Kidney glomerular epithelial cell (primary cell): Measurements from ENCODE around the gene RHCG.

Source experiments
- DNase-seq: peaks from one replicate; lab custom pipeline; 2025; lab: John Stamatoyannopoulos, UW

RHCG gene

DNA sequence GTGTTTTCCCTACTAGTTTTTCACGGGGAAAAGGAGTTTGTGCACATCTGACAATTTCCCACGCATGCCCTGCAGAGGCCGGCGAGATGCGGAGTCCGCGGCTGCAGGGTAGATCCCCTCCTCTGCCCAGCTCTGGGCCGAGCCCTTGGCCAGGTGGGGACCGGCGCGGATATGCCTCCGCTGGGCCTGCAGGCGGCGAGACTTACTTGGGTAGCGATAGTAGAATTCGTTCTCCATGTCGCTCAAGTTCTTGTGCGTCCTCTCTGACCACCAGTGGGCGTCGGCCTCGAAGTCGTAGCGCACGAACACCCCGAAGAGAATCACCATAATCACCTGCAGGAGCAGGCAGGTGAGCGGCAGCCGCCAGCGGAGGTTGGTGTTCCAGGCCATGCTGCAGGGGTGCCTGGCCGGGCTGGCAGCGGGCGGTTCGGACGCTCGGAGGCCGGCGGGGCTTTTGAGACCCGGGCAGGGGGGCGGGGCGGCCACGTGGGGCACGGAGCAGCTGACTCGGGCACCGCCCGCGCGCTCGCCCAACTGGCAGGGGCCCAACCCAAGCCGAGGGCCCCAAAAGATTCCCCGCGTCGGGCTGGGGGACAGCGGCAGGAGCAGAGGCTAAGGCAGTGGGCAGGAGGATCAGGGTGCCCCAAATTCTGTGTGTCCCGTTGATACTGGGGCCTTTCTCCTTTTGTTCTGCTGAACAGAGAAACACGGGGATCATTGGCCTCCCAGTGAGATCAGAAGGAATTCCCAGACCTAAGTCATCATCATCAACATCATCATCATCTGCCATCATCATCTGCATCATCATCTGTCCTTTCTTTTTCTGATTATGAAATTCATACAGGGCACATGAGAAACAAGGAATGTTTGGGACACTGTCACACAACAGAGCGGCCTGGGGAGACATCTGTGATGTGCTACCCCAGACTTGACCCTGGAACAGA is at the start of gene RHCG:
Gene RHCG, minus strand, starts transcription at position 429 of the 944 bp plus-strand sequence. Its CDS starts 39 bp downstream, at position 390.
- DNase-seq: no peak

DNA sequence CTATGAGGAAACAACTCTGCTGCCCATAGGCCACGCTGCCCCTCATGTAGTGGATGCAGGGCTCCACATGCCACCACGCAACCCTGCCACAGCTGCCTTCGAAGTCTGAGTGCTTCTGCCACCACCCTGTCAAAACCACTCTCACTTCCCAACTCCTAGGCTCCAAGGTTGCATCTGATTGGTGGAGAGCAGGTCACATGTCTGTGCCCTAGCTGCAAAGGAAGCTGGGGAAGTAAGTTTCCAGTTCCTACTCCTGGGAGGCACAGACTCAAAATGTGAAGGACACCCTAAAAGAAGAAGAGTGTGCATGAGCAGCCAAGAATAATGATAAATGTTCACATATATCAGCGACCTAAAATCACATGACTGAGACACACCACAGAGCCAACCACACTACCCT is 47.0 kb upstream of the RHCG start:
- no peak for DNase-seq

GRCh38 chr15:89542369-89542768 is 46.0 kb upstream of the RHCG start:
- no peak for DNase-seq

DNA sequence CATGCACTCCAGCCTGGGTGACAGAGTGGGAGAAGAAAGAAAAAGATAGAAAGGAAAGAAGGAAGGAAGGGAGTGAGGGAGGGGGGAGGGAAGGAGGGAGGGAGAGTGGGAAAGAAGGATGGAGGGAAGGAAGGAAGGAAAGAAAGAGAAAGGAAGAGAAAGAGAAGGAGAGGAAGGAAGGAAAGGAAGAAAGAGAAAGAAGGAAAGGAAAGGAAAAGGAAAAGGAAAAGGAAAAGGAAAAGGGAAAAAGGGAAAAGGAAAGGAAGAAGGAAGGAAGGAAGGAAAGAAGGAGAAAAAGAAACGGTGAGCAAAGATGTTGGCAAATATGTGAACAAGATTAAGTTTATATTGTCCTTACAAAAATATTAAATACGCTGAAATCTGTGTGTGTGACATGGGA is 42.6 kb upstream of the RHCG start:
- no peak for DNase-seq

GRCh38 chr15:89533861-89534544 is 37.6 kb upstream of the RHCG start:
- DNase-seq: no peak

DNA sequence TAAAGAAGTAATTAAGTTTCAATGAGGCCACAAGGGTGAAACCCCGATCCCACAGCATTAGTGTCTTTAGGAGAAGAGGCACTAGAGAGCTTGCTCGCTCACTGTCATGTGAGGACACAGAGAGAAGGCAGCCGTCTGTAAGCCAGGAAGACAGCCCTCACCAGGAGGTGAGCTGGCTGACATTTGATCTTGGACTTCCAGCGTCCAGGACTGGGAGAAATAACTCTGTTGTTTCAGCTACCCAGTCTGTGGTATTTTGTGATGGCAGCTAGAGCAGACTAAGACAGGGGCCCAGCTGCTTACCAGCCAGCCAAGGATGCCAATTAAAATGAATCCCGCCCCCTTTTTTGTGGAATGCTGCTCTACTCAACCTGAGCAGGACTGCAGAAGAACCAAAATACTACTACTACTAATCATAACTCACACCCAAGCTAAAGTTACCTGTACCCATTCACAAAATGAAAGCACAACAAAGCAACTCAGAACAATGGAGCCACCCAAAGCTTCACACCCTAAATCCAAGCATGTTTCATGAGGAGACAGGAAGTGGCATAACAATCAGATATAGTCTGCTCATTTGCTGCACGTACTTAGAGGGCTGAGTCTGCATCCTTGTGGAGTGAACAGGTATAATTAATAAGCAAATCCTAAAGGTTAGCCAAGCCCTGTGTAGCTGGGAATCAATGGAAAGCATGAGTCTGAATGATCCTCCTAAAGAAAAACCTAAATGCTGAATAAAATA is 35.6 kb upstream of the RHCG start:
- DNase-seq: no peak

GRCh38 chr15:89530976-89531375 is 34.6 kb upstream of the RHCG start:
- DNase-seq: no peak

DNA sequence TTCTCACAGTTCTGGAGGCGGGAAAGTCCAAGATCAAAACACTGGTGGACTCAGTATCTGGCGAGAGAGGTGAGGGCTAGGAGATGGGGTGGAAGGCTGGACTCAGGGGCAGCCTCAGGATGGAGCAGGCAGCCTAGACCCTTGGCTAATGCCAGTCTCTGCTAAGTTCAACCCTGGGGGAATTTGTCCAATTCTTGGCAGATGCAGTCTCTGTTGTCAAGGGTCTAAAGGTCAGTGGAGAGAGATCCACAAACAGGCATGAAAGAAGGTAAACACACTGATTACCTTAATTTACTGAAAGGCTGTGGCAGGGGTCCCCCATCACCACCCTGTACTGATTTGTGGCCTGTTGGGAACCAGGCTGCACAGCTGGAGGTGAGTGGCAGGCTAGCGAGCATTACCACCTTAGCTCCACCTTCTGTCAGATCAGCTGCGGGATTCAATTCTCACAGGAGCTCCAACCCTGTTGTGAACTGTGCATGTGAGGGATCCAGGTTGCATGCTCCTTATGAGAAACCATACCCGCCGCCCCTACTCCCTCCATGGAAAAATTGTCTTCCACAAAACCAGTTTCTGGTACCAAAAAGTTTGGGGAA is 32.5 kb upstream of the RHCG start:
- no peak for DNase-seq

GRCh38 chr15:89526601-89527441 is 30.4 kb upstream of the RHCG start:
- DNase-seq: no peak

- no peak for DNase-seq
These were observed 29.8 kb upstream of the RHCG start for GRCh38 chr15:89526181-89526580.

DNA sequence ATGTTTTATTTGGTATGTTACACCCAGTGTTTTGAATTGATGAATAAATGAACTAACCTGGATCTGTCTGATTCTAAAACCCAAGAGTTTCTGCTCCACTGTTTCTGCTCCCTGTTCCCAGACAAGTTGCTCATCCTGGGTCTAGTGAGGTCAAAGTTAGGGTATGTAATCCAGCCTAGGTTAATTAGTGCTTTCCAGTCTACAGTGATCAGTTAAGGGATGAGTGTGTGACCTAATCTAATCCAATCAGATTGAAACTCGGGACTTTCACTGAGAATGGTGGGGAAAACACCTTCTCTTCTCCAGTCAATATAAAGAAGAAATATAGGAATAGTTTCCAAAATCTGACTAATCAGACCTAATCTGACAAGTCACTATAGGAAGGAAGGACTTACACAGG is 27.8 kb upstream of the RHCG start:
- DNase-seq: no peak

GRCh38 chr15:89523101-89523500 is 26.7 kb upstream of the RHCG start:
- DNase-seq: no peak

DNA sequence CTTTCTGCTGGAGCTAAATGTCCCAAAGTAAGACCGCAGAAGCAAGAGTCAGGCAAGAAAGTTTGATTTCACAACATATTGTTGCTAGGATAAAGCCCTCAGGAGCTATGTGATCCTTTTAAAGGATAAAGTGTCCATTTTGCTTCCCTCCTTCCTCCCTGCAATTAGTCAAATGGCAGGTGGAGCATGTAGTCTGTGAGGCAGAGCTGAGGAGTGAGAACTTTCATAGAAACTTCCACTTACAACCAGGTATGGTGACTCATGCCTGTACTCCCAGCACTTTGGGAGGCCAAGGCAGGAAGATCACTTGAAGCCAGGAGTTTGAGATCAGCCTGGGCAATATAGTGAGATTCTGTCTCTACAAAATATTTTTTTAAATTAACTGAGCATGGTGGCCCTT is 25.2 kb upstream of the RHCG start:
- DNase-seq: no peak

GRCh38 chr15:89515477-89515876 is 19.1 kb upstream of the RHCG start:
- no peak for DNase-seq

DNA sequence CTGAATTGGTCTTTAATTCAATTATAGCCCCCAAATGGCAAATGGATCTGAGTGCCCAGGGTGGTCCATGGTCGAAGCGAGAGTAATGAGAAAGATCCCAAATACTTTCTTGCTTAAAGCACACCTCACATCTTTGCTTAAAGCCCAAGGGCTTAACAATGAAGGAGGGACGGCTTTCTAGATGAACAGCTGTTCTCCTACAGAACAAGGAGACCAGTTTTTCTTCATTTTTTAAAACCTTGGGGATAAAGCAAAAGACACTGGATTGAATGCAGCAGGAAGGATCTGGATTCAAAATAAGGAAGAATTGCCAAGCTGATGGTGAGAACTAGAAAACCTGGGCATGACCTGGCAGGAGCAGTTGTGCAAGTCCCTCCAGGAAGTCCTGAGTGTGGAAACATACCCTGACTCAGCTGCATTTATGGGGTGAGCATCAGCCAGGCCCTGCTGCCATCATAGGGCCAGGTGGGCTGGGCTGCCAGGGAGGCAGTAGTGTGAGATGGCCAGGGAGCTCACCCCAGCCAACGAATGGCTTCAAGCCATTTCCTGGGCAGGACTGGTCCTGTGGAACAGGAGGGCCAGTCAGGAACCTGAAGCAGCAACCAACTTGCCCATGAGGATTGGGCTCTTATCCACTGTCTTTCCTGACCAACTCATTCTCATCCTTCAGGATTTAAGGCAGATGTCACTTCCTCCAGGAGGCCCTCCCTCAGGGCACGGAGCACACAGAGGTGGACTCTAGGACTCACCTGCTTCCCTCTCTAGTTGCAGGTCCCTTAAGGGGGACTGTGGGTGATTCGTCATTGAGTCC is 18.4 kb upstream of the RHCG start:
- DNase-seq: no peak

- no peak for DNase-seq
These were observed 17.8 kb upstream of the RHCG start for GRCh38 chr15:89514186-89514585.

- DNase-seq: no peak
These were observed 16.9 kb upstream of the RHCG start for GRCh38 chr15:89513284-89513683.

DNA sequence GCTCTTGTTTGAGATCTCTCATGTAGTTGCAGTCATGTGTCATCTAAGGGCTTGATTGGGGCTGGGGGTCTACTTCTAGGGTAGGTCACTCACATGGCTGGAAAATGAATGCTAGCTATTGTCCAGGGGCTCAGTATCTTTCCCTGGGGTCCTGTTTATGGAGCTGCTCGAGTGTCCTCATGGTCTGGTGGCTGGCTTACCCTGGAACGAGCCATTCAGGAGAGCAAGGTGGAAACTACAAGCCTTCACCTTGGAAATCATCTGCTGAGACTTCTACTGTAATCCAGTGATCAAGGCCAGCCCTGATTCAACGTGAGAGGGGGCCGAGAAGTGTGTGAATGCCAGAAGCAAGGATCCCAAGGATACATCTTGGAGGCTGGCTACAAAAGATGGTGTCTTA is 16.2 kb upstream of the RHCG start:
- DNase-seq: no peak

DNA sequence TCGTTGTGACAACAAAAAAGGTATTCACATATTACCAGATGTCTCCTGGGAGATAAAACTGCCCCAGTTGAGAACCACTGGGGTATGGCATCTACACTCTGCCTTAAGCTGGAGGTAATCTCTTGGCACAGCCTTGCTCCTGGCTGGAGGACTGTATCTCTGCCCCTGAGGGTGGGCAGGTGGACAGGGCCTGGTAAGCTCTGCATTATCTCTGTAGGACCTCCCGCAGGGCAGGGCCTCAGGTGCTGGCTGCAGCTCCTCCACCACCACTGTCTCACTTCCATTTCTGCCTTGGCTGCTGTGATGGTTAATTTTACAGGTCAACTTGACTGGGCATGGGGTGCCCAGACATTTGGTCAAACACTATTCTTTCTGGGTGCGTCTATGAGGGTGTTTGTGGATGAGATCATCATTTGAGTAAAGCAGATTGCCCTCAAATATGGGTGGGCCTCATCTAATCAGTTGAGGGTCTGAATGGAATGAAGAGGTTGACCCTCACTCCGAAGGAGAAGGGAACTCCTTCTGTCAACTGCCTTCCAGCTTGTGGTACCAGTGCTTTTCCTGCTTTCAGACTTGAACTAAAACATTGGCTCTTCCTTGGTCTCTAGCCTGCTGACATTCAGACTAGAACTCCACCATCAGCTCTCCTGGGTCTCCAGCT is 9.8 kb upstream of the RHCG start:
- no peak for DNase-seq

GRCh38 chr15:89504166-89504565 is 7.8 kb upstream of the RHCG start:
- DNase-seq: no peak
